ENCODE measurements around the gene FOXA2.

The FOXA2 gene

DNA sequence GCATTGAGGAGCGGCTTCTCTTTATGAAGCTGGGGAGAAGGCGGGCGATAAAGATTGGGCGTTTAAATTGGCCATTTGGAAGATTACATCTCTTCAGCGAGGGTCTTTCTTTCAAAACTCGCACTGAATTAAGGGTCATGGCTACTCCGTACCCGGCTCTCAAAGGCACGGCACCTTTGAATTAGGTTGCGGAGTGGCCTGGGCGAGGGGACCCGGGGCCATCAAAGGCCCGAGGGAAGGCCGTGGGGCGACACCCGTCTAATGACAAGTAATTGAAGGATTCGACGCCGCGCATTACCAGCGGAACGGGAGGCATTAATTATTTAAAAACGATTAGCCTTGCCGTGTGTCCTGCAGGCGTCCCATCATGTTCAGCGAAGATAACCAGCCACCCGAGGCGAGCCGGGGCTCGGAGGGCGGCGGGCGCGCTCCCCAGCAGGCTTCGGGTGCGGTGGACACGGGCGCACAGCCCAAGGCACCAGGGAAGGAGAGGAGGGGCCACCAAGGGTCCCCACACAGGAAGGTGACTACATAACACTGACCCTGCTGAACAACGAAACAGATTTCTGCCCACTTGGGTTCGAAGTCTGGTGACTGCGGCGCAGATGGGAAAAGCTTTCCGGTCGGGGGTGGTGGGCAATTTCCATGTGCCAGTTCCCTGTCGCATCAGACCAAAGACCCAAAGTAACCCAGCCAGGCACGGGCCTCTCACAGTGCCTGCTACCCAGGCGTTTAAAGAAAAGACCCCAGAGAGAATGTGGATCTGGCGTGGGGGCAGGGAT lies 7.4 kb downstream of the FOXA2 start:
- H3K4me3 ChIP-seq (ENCODE audit: low read depth, low read length) = no peak overlapping the region

DNA sequence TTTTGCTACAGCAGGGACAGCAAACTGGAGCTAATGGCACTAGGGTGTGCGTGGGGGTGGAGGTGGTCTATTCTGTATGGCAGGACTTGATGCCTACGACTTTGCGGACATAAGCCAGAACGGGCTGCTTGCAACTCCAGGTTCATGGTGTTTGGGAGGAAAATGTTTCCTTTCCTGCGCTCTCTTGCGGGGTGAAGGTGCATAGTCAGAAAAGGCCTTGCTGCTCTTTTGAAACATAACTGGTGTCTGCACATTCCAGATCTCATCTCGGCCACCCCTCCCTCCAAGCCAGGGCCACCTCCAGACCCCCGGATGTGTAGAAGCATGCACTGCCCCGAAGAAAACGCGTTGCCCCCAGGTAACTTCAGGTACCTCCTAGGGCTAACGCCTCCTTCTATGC lies 8.1 kb downstream of the FOXA2 start:
- no peak overlapping the region for H3K4me3 ChIP-seq (ENCODE audit: low read depth, low read length)
- TF ChIP-seq, protein P1, sequence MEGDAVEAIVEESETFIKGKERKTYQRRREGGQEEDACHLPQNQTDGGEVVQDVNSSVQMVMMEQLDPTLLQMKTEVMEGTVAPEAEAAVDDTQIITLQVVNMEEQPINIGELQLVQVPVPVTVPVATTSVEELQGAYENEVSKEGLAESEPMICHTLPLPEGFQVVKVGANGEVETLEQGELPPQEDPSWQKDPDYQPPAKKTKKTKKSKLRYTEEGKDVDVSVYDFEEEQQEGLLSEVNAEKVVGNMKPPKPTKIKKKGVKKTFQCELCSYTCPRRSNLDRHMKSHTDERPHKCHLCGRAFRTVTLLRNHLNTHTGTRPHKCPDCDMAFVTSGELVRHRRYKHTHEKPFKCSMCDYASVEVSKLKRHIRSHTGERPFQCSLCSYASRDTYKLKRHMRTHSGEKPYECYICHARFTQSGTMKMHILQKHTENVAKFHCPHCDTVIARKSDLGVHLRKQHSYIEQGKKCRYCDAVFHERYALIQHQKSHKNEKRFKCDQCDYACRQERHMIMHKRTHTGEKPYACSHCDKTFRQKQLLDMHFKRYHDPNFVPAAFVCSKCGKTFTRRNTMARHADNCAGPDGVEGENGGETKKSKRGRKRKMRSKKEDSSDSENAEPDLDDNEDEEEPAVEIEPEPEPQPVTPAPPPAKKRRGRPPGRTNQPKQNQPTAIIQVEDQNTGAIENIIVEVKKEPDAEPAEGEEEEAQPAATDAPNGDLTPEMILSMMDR (IDR thresholded peaks at IDR 0.05; ENCODE audit: borderline replicate concordance, insufficient read depth, low read depth, low read length) = no peak

More for the DNA sequence above, 7.4 kb downstream of the FOXA2 start:
- TF ChIP-seq, protein P1 (IDR thresholded peaks at IDR 0.05; ENCODE audit: borderline replicate concordance, insufficient read depth, low read depth, low read length) = no peak

DNA sequence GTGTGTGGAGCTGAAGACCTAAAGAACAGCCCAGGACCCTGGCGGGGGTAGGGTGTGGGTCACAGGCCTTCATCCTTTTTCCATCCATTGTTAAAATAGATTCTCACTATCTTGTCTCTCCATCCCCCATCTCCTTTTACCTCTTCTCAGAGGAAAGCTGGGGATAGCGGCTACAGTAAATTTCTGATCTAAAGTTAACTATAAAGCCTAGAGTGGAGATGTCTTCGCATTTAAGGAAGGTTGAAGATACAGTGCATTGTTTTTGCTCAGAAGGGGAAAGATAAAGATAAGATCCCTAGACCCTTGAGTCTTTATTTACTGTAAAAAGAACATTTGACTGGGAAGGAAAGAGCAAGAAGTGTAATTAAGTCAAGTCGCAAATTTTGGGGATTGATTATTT lies 8.6 kb downstream of the FOXA2 start:
- no peak overlapping the region for H3K4me3 ChIP-seq (ENCODE audit: low read depth, low read length)
- TF ChIP-seq, protein P1 (IDR thresholded peaks at IDR 0.05; ENCODE audit: borderline replicate concordance, insufficient read depth, low read depth, low read length) = no peak

DNA sequence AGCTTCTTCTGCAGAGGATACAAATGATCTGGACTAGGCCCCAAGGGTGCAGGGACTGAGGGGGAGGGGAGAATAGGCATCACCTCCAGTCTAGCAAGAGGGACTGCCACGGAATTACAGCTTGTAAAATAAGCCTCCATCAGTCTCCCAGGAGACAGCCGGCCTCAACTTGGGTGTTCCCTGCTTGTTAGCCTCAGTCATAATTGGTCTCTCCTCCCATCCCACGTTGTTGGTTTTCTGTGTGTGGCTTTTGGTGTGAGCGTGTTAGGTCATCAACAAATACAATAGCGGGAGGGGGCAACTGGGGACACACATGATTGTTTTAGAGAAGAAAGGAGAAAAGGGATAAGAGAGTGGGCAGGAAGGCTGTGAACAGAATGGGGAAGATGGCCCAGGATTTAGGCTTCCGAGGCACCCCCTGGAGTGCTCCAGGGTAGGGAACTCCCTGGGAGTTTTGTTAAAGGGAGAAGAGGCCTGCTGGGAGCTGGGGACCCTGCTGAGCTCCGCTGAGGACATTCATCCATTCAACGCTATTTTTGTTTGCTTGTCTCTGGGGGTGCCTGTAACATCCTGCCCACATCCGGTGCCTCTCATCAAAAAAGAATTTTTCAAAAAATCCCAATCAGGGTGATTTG lies 9.2 kb downstream of the FOXA2 start:
- H3K4me3 ChIP-seq (ENCODE audit: low read depth, low read length) = no peak overlapping the region
- TF ChIP-seq, protein P1 (IDR thresholded peaks at IDR 0.05; ENCODE audit: borderline replicate concordance, insufficient read depth, low read depth, low read length) = no peak

DNA sequence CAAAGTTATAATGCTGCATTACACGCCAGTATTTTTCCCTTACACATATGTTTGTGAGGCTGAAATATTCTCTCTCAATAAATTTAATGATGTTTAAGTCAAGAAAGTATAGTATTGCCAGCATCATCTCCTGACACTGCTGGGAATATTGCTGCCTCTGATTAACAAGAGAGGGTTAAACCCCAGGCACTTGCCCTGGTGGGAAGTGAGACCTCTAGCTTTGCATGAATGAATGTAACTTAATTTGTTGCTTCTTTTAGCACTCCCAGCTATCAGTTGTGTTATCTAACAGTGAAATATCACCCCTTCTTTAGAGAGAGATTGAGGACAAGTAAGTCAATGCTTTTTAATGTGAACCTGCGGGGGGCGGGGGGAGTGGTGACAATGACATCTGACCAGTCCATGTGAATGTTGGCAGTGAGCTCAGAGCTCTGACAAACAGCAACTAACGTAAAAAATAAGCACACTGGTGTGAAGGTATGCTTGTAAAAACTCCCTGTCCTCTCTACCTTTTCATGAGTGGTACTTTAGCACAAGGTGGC lies 9.8 kb downstream of the FOXA2 start:
- H3K4me3 ChIP-seq (ENCODE audit: low read depth, low read length) = no peak overlapping the region
- TF ChIP-seq, protein P1 (IDR thresholded peaks at IDR 0.05; ENCODE audit: borderline replicate concordance, insufficient read depth, low read depth, low read length) = no peak

DNA sequence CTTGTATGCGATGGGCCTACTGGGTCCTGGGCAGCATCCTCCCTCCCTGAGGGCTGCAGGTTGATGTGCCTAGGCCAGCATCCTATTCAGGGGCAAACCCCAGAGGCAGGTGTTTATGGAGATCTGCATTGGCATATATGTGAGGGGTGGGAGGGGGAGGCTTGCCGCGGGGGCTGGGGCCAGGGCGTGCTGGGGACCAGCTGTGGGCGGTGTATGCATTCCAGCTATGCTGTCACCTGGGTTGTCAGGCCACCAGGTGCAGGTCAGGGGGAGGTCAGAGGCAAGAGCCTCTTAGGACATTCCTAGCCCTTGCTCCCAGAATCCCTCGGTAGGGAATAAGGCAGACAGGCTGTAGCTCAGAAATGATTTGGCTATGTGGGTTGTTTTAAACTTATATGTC lies 11.9 kb downstream of the FOXA2 start:
- TF ChIP-seq, protein P1 (IDR thresholded peaks at IDR 0.05; ENCODE audit: borderline replicate concordance, insufficient read depth, low read depth, low read length) = no peak
- no peak overlapping the region for H3K4me3 ChIP-seq (ENCODE audit: low read depth, low read length)
